Body of pancreas (tissue), 4 donors: ENCODE results near the gene DTL. TPM values are rescaled to one million over a fixed set of nuclear protein-coding genes. Genes with fewer than 3 reads are reported as not detected.

Experiments used
- ATAC-seq: fragments of 150-250 bp; one replicate; pipeline ENCODE4 v1.9.1; 2016
- DNase-seq, 4 donors: peaks; one replicate each; pipeline ENCODE4 v3.0.0-alpha.2; 2019
- H3K27ac ChIP-seq, 4 donors: fragments of 200-600 bp; sonication (generic); 1 replicate in 3 of 4; 2 replicates in 1 of 4; pipeline versions ENCODE4 v1.5.1 to v1.6.1; 2016 to 2019; ENCODE audit warnings: mild to moderate bottlenecking in 1 of 4, mixed read lengths in 1 of 4, moderate library complexity in 1 of 4
- H3K27me3 ChIP-seq, 2 donors: fragments of 200-600 bp; sonication (generic); one replicate each; pipeline ENCODE4 v1.6.0; 2016; ENCODE audit warnings: mild to moderate bottlenecking in 1 of 2
- H3K36me3 ChIP-seq, 2 donors: fragments of 200-600 bp; sonication (generic); replicated peaks in 1 of 2; 2 replicates each; pipeline ENCODE4 v1.5.1; 2016; ENCODE audit warnings: low read depth in 2 of 2; ENCODE audit not compliant: insufficient read depth in 1 of 2
- H3K4me1 ChIP-seq: fragments of 200-600 bp; sonication (generic); one replicate; pipeline ENCODE4 v1.6.0; 2016
- H3K4me3 ChIP-seq, 2 donors: fragments of 200-600 bp; sonication (generic); 1 replicate in 1 of 2; 2 replicates in 1 of 2; pipeline ENCODE4 v1.5.1; 2016 to 2019
- H3K9me3 ChIP-seq, 3 donors: fragments of 200-600 bp; sonication (generic); 1 replicate in 2 of 3; 2 replicates in 1 of 3; pipeline ENCODE4 v1.5.1; 2016
- POLR2A ChIP-seq, 3 donors: fragments of 450-650 bp; IDR thresholded peaks; one replicate each; pipeline ENCODE4 v1.6.1; 2016; ENCODE audit warnings: antibody characterized with exemption in 3 of 3, mild to moderate bottlenecking in 2 of 3
- WGBS, 2 donors: methylation state at CpG; one replicate each; pipeline ENCODE4 v1.1.5; 2017; 5-methylcytosine and 5-hydroxymethylcytosine counted together
- intact Hi-C: fragments of 100-400 bp; cut with DNase I; formaldehyde crosslinking; loops from one replicate; pipeline ENCODE4 v1.15.1; 2023
- total RNA-seq, 2 donors: library from RNA; depleted of rRNA; stranded (reverse); fragments of >200 nt; gene quantifications; one replicate each; pipeline ENCODE4 v1.1.0, GENCODE V29; 2016
- TF ChIP-seq, protein P1 (sequence below), 7 experiments: fragments of 450-650 bp in 4 of 7; fragments of 200-600 bp in 3 of 7; sonication (generic) in 3 of 7; IDR thresholded peaks; one replicate each; pipeline ENCODE4 v1.5.1; 2016 to 2019; ENCODE audit warnings: antibody characterized with exemption in 7 of 7

Gene DTL
- total RNA-seq, 2 donors from 2014 or later: under 0.01 TPM; not detected in 1

DNA sequence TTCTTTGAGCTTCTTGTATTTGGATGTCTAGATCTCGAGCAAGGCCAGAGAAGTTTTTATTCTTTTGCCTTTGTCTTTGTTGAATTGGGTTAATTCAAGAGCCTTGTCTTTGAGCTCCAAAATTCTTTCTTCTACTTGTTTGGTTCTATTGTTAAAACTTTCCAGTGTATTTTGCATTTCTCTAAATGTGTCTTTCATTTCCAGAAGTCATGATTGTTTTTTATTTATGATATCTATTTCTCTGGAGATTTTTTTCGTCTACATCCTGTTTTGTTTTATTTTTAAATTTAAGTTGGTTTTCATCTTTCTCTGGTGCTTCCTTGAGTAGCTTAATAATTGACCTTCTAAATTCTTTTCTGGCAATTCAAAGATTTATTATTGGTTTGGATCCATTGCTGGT lies 61.8 kb downstream of the DTL start:
- Histone ChIP-seq H3K36me3 (no peaks in the 10 kb centered on the region), H3K4me3 (no peak overlapping the region), H3K9me3 (no peaks in the 10 kb centered on the region), H3K27ac (no peak overlapping the region), H3K27me3 (no peaks in the 10 kb centered on the region), H3K4me1 (no peaks in the 10 kb centered on the region)
- intact Hi-C loops: no loop called here
- ATAC-seq: no peak
- DNase-seq: no peak
- no peak for TF ChIP-seq POLR2A (IDR thresholded peaks at IDR 0.05)
- TF ChIP-seq, protein P1, sequence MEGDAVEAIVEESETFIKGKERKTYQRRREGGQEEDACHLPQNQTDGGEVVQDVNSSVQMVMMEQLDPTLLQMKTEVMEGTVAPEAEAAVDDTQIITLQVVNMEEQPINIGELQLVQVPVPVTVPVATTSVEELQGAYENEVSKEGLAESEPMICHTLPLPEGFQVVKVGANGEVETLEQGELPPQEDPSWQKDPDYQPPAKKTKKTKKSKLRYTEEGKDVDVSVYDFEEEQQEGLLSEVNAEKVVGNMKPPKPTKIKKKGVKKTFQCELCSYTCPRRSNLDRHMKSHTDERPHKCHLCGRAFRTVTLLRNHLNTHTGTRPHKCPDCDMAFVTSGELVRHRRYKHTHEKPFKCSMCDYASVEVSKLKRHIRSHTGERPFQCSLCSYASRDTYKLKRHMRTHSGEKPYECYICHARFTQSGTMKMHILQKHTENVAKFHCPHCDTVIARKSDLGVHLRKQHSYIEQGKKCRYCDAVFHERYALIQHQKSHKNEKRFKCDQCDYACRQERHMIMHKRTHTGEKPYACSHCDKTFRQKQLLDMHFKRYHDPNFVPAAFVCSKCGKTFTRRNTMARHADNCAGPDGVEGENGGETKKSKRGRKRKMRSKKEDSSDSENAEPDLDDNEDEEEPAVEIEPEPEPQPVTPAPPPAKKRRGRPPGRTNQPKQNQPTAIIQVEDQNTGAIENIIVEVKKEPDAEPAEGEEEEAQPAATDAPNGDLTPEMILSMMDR (IDR thresholded peaks at IDR 0.05): no peak
- 84 to 91% methylated on average over 2 of the region's 2 CpGs for WGBS, 2 donors

DNA sequence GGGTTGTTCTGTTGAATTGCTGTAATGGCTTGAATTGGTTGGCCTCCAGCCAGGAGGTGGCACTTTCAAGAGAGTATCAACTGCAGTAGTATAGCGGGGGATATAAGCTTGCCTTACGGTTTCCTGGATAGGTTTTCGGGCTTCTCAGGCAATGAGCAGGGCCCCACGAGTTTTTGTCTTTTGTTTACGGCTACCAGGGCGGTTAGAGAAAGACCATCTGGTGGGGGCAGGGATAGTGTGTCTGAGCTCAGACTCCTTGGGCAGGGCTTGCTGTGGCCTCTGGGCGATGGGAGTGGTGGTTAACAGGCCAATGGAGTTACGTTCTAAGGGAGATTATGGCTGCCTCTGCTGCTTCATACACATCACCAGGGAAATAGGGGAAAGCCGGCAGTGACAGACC lies 62.8 kb downstream of the DTL start:
- H3K9me3 ChIP-seq: no peaks in the 10 kb centered on the region
- ATAC-seq (no peak), DNase-seq (no peak)
- no peaks in the 10 kb centered on the region for H3K27me3 ChIP-seq
- 92 to 93% methylated on average over 5 to 9 of the region's 9 CpGs for WGBS, 2 donors
- no peak overlapping the region for H3K4me3 ChIP-seq
- intact Hi-C loops: no loop called here
- no peak overlapping the region for H3K27ac ChIP-seq
- no peak for TF ChIP-seq POLR2A (IDR thresholded peaks at IDR 0.05)
- TF ChIP-seq, protein P1 (IDR thresholded peaks at IDR 0.05): no peak
- H3K4me1 ChIP-seq: no peaks in the 10 kb centered on the region
- no peaks in the 10 kb centered on the region for H3K36me3 ChIP-seq

DNA sequence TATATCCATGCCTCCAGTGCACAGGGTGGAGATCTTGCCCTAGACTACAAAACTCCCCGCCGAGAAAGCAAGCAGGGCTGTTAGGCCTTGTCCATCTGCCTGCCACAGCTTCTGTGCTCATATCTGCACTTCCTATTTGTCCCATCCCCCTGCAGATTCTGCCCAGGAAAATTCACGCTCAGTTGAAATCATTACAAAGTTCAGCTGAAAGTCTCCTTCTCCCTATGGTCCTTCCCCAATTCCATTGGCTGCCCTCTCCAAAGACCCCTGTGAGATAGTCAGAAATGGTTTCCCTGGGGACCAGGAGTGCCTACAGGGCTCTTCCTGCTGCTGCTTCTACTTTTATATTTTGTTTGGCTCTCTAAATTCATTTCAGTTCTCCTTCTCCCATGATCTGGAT lies 63.2 kb downstream of the DTL start:
- ATAC-seq (no peak), DNase-seq (no peak)
- TF ChIP-seq, protein P1 (IDR thresholded peaks at IDR 0.05): no peak
- no peak for TF ChIP-seq POLR2A (IDR thresholded peaks at IDR 0.05)
- no peaks in the 10 kb centered on the region for H3K4me1 ChIP-seq
- no peak overlapping the region for H3K27ac ChIP-seq
- no peak overlapping the region for H3K4me3 ChIP-seq
- no peaks in the 10 kb centered on the region for H3K9me3 ChIP-seq
- H3K27me3 ChIP-seq: no peaks in the 10 kb centered on the region
- WGBS, 2 donors: 87 to 96% methylated on average over 3 of the region's 3 CpGs
- intact Hi-C loops: no loop called here
- no peaks in the 10 kb centered on the region for H3K36me3 ChIP-seq

DNA sequence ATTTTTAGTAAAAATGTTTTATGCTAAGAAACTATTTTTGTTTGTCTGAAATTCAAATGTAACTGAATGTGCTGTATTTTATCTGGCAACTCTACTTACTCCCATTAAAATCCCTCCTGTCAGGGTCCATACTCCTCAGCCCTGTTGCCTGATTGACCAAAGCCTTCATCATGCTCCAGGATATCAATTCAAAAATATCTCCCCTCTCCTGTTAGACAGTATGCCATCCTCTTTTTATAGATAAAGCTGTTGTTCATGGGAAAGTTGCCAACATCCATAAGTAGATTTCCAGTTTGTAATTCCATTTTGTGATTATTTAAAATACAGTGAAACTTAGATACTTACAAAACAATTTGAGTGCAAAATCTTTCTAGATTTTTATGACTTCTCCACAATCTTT lies 65.7 kb downstream of the DTL start:
- H3K4me3 ChIP-seq: no peak overlapping the region
- TF ChIP-seq POLR2A (IDR thresholded peaks at IDR 0.05): no peak
- TF ChIP-seq, protein P1 (IDR thresholded peaks at IDR 0.05): no peak
- ATAC-seq (no peak), DNase-seq (no peak)
- H3K27me3 ChIP-seq: no peaks in the 10 kb centered on the region
- H3K4me1 ChIP-seq: no peaks in the 10 kb centered on the region
- intact Hi-C loops: no loop called here
- H3K36me3 ChIP-seq: no peaks in the 10 kb centered on the region
- H3K27ac ChIP-seq: no peak overlapping the region
- no peaks in the 10 kb centered on the region for H3K9me3 ChIP-seq

DNA sequence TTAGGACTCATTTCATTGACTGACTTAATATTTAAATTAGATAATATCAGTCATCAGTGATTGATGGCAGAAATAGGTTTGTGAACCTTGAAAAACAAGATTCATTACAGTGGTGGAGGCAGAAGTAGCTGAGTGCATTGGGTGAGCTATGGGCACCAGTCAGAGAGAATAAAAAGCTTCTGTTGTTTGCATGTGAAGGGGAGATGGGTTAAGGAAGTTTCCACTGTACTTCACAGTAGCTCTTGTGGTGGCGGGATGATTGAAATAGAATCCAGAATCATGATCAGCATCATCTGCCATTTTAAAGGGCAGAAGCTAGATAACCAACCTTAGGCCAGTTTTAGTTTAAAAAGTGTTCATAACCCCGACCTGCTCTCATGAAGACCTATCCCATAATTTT lies 66.2 kb downstream of the DTL start:
- ATAC-seq: no peak
- intact Hi-C loops: no loop called here
- Histone ChIP-seq H3K4me3 (no peak overlapping the region), H3K27me3 (no peaks in the 10 kb centered on the region), H3K36me3 (no peaks in the 10 kb centered on the region), H3K4me1 (no peaks in the 10 kb centered on the region), H3K27ac (no peak overlapping the region), H3K9me3 (no peaks in the 10 kb centered on the region)
- DNase-seq: no peak
- WGBS, 2 donors: 93 to 97% methylated on average over 2 of the region's 2 CpGs
- TF ChIP-seq, protein P1 (IDR thresholded peaks at IDR 0.05): no peak
- no peak for TF ChIP-seq POLR2A (IDR thresholded peaks at IDR 0.05)
